HG03575 (cell line): ENCODE measurements around the gene MAL.

ENCODE experiments used
- ATAC-seq: cut with Tn5 transposase; IDR thresholded peaks from one replicate; pipeline ENCODE4 v1.9.1; 2021; ENCODE audit not compliant: unreplicated experiment, insufficient number of reproducible peaks, low FRiP score; ENCODE audit errors: extremely low read depth

Gene MAL

GRCh38 chr2:95056461-95057459 lies 31.3 kb downstream of the MAL start:
- ATAC-seq = no peak

- ATAC-seq = no peak
Observed at GRCh38 chr2:95057535-95058370, 32.2 kb downstream of the MAL start.

GRCh38 chr2:95058466-95058988 lies 33.0 kb downstream of the MAL start:
- no peak for ATAC-seq

- ATAC-seq = no peak
Observed at GRCh38 chr2:95058989-95059641, 33.6 kb downstream of the MAL start.

GRCh38 chr2:95059656-95060370 lies 34.3 kb downstream of the MAL start:
- no peak for ATAC-seq

- ATAC-seq = no peak
Observed at GRCh38 chr2:95060446-95061118, 35.1 kb downstream of the MAL start.

GRCh38 chr2:95061119-95061512 lies 35.6 kb downstream of the MAL start:
- ATAC-seq = no peak

GRCh38 chr2:95061601-95062183 lies 36.2 kb downstream of the MAL start:
- no peak for ATAC-seq

- ATAC-seq = no peak
Observed at GRCh38 chr2:95062242-95063085, 37.0 kb downstream of the MAL start.

- peak; percentile 77 for ATAC-seq
Observed at GRCh38 chr2:95063086-95063958, 37.8 kb downstream of the MAL start.

- no peak for ATAC-seq
Observed at GRCh38 chr2:95068256-95068655, 42.7 kb downstream of the MAL start.

GRCh38 chr2:95069465-95069864 lies 44.0 kb downstream of the MAL start:
- no peak for ATAC-seq

- no peak for ATAC-seq
Observed at GRCh38 chr2:95071856-95072255, 46.3 kb downstream of the MAL start.

- ATAC-seq = no peak
Observed at GRCh38 chr2:95072424-95072823, 46.9 kb downstream of the MAL start.

- ATAC-seq = no peak
Observed at GRCh38 chr2:95073856-95074662, 48.6 kb downstream of the MAL start.
